ENCODE measurements around the gene ATP5ME.

Gene ATP5ME

DNA sequence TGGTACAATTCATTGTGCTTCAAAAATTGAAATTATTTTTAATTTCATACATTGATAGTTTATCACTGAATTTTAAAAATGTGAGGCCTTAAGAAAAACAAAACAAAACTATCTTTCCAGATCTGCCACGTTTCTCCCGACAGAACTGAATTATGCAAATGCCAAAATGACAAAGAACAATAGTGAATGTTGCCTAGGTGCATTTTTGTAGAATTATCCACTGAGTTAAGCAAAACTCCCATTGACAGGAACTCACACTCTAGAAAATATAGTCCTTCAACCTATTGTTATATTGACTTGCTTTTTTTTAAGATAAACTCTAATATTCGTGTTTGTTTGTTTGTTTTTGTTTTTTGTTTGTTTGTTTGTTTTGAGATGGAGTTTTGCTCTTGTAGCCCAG lies 38.0 kb upstream of the ATP5ME start:
- TF ChIP-seq TAF1 (IDR thresholded peaks at IDR 0.05; ENCODE audit: borderline replicate concordance, insufficient read depth, low read length): no peak
- TF ChIP-seq POLR2AphosphoS5 (IDR thresholded peaks at IDR 0.05; ENCODE audit: low read depth, low read length): no peak
- TF ChIP-seq, protein P1, sequence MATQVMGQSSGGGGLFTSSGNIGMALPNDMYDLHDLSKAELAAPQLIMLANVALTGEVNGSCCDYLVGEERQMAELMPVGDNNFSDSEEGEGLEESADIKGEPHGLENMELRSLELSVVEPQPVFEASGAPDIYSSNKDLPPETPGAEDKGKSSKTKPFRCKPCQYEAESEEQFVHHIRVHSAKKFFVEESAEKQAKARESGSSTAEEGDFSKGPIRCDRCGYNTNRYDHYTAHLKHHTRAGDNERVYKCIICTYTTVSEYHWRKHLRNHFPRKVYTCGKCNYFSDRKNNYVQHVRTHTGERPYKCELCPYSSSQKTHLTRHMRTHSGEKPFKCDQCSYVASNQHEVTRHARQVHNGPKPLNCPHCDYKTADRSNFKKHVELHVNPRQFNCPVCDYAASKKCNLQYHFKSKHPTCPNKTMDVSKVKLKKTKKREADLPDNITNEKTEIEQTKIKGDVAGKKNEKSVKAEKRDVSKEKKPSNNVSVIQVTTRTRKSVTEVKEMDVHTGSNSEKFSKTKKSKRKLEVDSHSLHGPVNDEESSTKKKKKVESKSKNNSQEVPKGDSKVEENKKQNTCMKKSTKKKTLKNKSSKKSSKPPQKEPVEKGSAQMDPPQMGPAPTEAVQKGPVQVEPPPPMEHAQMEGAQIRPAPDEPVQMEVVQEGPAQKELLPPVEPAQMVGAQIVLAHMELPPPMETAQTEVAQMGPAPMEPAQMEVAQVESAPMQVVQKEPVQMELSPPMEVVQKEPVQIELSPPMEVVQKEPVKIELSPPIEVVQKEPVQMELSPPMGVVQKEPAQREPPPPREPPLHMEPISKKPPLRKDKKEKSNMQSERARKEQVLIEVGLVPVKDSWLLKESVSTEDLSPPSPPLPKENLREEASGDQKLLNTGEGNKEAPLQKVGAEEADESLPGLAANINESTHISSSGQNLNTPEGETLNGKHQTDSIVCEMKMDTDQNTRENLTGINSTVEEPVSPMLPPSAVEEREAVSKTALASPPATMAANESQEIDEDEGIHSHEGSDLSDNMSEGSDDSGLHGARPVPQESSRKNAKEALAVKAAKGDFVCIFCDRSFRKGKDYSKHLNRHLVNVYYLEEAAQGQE (IDR thresholded peaks at IDR 0.05; ENCODE audit: insufficient read depth in 1 of 2, low read depth in 2 of 2, low read length in 2 of 2): no peak
- no peak for TF ChIP-seq SIN3A (IDR thresholded peaks at IDR 0.05; ENCODE audit: borderline replicate concordance, insufficient read depth, low read length)
- TF ChIP-seq FOXP2 (optimal IDR thresholded peaks at IDR 0.05; ENCODE audit: borderline replicate concordance, extremely low read depth, extremely low read length, insufficient read depth): no peak

DNA sequence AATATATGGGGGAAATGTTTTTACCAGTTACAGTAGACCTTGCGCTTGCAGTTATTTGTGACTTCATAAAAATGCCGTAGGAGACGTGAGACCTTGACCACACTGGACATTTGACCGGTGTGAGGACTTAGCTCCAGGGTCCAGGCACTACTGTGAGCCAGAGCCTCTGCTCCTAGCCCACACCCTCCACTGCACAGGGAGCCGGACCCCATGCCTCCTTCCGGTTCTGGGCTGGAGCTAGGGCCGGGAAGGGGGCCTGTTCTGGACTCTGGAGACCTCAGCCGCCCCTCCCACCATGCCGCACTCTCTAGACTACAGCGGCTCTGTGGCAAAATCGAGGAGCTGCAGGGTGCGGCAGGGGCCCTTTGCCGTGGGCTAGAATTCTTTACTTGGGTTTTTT lies 36.8 kb upstream of the ATP5ME start:
- TF ChIP-seq FOXP2 (optimal IDR thresholded peaks at IDR 0.05; ENCODE audit: borderline replicate concordance, extremely low read depth, extremely low read length, insufficient read depth) (no peak), TAF1 (IDR thresholded peaks at IDR 0.05; ENCODE audit: borderline replicate concordance, insufficient read depth, low read length) (no peak), SIN3A (IDR thresholded peaks at IDR 0.05; ENCODE audit: borderline replicate concordance, insufficient read depth, low read length) (no peak), POLR2AphosphoS5 (IDR thresholded peaks at IDR 0.05; ENCODE audit: low read depth, low read length) (no peak)
- TF ChIP-seq, protein P1 (IDR thresholded peaks at IDR 0.05; ENCODE audit: insufficient read depth in 1 of 2, low read depth in 2 of 2, low read length in 2 of 2): no peak

DNA sequence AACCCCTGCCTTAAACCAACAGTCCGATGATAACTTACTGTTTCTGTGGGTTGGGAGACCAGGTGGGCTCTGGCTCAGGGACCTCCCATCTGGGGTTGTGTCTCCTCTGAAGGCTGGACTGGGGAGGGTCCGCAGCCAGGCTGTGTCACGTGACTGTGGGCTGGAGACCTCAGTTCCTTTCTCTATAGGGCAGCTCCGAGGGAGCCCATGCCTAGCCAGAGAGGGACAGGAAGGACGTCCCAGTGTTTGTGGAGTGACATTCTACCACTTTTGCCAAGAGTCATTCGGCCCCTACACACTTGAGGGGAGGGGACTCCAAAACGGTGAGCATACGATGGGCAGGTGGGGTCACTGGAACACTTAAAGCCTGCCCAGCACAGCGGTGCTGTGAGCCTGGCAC lies 36.0 kb upstream of the ATP5ME start:
- TF ChIP-seq, protein P1 (IDR thresholded peaks at IDR 0.05; ENCODE audit: insufficient read depth in 1 of 2, low read depth in 2 of 2, low read length in 2 of 2): no peak
- no peak for TF ChIP-seq TAF1 (IDR thresholded peaks at IDR 0.05; ENCODE audit: borderline replicate concordance, insufficient read depth, low read length)
- no peak for TF ChIP-seq POLR2AphosphoS5 (IDR thresholded peaks at IDR 0.05; ENCODE audit: low read depth, low read length)
- no peak for TF ChIP-seq SIN3A (IDR thresholded peaks at IDR 0.05; ENCODE audit: borderline replicate concordance, insufficient read depth, low read length)
- TF ChIP-seq FOXP2 (optimal IDR thresholded peaks at IDR 0.05; ENCODE audit: borderline replicate concordance, extremely low read depth, extremely low read length, insufficient read depth): no peak

DNA sequence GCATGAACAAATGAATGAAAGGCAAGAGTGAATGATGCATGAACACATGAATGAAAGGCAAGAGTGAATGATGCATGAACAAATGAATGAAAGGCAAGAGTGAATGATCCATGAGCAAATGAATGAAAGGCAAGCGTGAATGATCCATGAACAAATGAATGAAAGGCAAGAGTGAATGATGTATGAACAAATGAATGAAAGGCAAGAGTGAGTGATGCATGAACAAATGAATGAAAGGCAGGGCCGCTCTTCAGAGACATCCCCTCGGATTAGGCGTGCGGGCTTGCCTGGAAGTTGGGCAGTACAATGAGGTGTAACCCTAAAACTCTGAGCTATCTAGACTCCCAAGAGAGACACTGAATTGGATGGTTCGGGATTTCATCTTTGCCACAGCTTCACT lies 35.3 kb upstream of the ATP5ME start:
- TF ChIP-seq SIN3A (IDR thresholded peaks at IDR 0.05; ENCODE audit: borderline replicate concordance, insufficient read depth, low read length): no peak
- no peak for TF ChIP-seq POLR2AphosphoS5 (IDR thresholded peaks at IDR 0.05; ENCODE audit: low read depth, low read length)
- TF ChIP-seq, protein P1 (IDR thresholded peaks at IDR 0.05; ENCODE audit: insufficient read depth in 1 of 2, low read depth in 2 of 2, low read length in 2 of 2): no peak
- TF ChIP-seq FOXP2 (optimal IDR thresholded peaks at IDR 0.05; ENCODE audit: borderline replicate concordance, extremely low read depth, extremely low read length, insufficient read depth): no peak
- TF ChIP-seq TAF1 (IDR thresholded peaks at IDR 0.05; ENCODE audit: borderline replicate concordance, insufficient read depth, low read length): no peak

DNA sequence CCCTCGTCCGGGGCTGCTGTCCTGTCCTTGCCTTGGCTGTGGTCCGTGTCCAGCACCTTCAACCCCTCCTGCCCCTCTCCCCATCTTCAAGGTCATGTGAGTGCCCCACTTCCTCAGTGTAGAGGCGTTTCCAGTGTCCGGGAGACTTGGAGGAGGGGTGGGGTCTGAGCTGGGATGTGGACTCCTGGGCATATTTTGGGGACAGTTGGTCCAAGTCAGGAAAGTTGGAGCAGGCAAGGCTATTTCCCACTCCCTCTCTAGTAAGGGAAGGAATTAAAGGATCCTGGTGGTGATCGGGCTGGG lies 34.5 kb upstream of the ATP5ME start:
- TF ChIP-seq SIN3A (IDR thresholded peaks at IDR 0.05; ENCODE audit: borderline replicate concordance, insufficient read depth, low read length) (no peak), POLR2AphosphoS5 (IDR thresholded peaks at IDR 0.05; ENCODE audit: low read depth, low read length) (no peak), TAF1 (IDR thresholded peaks at IDR 0.05; ENCODE audit: borderline replicate concordance, insufficient read depth, low read length) (no peak), FOXP2 (optimal IDR thresholded peaks at IDR 0.05; ENCODE audit: borderline replicate concordance, extremely low read depth, extremely low read length, insufficient read depth) (no peak)
- TF ChIP-seq, protein P1 (IDR thresholded peaks at IDR 0.05; ENCODE audit: insufficient read depth in 1 of 2, low read depth in 2 of 2, low read length in 2 of 2): no peak

Data from PFSK-1 (cell line).